ENCODE results near the gene VPS35L.

VPS35L gene

DNA sequence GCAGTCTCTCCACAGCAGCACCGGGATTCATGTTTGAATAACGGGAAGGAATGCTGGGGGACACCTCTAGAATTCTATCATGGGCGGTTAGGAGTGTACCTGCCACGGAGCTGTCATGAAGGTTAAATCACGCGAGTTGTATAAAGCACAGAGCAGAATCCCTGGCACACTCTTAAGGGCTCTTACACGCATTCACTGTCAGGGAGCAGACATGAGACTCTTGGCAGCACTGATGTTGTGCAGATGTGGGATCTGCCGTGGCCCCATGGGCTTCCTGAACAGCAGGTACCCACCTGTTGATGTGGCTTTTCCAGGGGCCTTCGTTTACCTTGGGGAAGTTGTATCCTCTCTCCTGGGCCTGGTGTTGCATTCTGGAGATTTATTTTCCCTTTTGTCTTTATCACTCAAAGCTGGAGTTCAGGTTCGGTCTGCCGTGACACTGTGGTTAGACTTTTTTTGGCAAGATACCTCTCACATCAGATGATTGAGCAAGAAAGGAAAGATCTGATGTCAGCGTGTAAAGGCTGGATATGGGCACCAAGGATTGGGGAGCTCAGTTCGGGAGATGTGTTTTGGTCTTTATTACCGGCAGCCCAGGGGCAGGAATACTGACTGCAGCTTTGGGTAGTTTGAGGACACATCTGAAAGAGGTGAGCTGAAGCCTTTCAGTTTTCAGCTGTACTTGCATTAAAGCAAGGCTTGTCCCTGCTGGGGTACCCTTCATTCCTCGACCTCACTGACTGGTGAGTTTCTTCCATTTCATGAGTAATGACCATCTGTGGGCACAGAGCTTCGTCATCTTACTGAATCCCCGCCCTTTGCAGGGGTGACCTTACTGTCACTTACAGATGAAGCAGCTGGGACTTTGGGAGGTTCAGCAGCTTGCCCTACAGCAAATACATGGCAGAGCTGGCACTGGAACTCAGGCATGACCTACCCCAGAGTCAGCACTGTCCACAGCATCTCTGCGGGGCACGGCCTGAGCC, 143.3 kb downstream of the VPS35L start:
- no peak for DNase-seq

DNA sequence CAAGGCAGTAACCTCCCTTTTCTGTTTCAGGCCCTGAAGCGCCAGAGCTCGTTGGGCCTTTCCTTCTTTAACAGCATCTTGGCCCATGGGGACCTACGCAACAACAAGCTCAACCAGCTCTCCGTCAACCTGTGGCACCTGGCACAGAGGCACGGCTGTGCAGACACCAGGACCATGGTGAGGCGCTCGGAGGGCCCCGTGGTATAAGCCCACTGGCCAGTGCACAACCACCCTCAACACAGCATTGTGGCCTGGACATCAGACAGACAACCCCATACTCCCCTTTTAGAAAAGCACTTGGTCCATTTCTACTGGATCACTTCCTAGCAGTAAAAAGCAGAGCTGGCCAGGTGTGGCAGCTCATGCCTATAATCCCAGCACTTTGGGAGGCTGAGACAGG, 144.0 kb downstream of the VPS35L start:
- DNase-seq = no peak

DNA sequence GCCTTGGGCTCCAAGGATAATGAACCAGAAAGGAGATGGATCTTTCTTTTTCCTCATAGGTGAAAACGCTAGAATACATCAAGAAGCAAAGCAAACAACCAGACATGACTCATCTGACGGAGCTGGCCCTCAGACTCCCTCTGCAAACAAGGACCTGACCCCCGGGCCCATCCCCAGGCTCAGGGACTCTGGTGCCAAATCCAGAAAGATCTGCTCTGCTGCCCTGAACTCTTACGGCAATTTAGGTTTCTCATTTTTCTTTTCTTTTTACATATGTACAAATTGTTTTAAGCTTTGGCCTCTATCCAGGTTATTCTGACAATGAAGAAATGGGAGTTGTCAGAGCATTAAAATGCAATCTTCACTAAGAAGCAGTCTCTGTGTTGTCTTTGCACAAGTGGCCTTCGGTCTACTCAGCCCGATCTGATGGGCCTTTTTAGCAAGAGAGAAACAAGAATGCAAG, 144.8 kb downstream of the VPS35L start:
- DNase-seq = no peak

DNA sequence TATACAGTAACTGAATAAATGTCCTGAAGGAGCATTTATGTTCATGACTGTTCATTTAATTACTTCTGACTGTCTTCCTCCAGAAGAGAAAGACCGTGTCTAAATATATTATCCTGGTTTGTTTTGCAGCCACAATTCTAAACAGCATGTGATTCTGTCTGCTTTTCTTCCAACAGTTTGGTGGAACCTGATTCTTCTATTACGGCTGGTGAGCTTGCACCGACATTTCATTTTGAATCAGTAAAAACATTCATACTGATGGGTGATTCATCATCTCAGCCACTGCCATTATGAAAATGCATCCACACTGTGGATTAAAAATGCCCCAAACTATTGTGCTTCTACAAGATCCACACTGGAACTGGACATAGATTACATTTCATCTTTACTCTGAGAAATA, 145.6 kb downstream of the VPS35L start:
- DNase-seq = no peak

DNA sequence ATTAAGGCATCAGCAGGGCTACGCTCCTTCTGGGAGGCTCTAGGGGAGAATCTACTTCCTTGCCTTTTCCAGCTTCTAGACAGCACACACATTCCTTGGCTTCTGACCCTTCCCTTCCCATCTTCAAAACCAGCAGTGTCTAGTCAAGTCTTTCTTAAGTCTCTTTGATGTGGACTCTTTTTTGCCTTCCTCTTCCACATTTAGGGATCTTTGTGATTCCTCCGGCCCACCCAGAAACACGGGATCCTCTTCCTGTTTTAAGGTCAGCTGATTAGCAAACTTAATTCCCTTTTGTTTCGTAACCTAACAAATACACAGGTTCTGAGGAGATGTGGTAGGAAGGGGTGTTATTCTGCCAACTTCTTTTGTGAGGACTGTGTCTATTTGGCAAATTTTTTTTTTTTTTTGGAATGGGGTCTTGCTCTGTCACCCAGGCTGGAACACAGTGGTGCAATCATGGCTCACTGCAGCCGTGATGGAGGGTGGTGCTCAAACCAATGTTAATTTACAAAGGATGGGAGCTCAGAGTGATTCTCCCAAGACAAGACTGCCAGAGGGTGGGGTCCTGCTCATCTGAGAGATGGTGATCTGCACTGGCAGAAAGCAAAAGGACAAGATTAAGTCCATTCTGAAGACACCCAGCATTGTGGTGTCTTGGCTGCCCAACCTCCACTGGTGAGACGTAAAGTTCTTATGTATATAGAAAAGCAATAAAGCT, 147.8 kb downstream of the VPS35L start:
- no peak for DNase-seq

DNA sequence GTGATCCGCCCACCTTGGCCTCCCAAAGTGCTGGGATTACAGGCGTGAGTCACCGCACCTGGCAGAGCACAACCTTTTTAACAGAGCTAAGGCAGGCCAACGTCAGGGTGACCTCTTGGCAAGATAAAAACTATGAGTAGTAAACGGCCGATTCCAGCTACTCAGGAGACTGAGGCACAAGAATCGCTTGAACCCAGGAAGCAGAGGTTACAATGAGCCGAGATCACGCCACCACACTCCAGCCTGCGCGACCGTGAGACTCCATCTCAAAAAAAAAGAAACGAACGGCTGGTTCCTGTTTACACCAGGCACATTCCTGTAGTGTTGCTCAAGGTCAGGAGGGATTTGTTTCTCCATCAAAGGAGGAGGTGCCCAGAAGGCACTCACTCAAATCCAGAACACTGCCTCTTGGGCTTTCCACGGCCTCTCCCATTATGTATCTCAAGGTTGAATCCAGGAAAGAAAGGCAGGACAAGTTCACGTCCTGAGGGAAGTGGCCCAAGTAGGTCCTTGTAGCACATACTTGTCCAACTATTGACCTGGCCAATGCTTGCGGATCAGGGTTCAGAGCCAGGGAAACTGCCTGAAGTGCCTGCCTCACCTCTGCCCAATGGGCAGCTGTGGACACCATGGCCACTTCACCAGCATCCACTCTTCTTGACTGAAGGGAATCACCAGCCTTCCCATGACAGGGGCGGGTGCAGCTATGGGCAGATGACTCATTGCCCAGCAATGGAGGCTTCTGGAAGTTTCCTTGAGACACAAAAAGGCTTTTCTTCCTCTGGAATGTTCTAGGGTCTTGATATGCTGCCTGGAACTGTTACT, 149.0 kb downstream of the VPS35L start:
- no peak for DNase-seq

DNA sequence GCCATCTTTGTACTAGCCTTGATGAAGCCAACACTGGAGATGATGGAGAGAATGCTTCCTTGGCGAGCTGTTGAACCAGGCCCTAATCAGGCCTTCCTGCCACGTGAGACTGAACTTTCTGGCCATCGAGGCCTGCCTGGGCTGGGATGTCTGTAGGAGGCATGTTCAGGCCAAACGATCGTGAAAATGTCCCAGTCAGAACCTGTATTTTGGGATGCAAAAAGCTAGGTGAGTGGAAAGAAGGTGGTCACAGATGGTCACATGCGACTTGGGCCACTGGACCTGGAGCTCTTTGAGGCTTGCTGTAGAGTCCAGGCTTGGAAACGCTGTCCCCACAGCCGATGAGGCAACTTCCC, 149.6 kb downstream of the VPS35L start:
- no peak for DNase-seq

DNA sequence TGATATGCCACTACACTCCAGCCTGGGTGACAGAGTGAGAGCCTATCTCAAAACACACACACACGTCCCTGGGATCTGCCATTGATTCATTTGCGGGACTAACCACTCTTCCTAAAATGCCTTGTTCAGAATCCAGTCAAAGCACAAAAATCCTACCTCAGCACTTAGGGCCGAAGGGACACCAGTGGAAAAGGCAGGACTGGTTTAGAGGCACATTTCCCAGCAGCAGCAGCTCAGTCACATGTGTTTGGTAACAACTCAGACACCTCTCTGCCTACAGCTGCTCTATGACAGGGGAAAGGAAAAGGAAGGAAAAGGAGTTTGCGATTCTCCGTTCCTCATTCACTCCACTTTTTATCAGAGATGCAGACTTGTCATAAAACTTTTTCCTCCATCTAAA, 150.3 kb downstream of the VPS35L start:
- DNase-seq = no peak

DNA sequence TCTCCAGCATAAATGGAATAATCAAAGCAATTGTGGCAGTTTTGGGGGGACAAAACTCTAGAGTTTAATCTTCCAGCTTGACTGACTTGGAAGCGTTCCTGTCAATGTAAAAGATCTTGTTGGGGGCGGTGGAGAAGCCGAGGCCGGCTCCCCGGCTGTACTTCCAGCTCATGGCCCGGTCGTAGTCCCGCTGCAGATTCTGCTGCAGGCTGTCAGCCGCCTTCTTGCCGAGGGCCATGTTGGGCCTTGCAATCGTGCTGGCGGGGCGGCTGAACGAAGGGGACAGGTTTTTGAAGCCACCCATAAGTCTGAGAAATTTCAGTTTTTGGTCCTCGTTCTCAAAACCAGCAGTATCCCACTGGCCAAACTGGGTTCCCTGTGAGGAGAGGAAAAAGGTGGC, 151.3 kb downstream of the VPS35L start:
- no peak for DNase-seq

DNA sequence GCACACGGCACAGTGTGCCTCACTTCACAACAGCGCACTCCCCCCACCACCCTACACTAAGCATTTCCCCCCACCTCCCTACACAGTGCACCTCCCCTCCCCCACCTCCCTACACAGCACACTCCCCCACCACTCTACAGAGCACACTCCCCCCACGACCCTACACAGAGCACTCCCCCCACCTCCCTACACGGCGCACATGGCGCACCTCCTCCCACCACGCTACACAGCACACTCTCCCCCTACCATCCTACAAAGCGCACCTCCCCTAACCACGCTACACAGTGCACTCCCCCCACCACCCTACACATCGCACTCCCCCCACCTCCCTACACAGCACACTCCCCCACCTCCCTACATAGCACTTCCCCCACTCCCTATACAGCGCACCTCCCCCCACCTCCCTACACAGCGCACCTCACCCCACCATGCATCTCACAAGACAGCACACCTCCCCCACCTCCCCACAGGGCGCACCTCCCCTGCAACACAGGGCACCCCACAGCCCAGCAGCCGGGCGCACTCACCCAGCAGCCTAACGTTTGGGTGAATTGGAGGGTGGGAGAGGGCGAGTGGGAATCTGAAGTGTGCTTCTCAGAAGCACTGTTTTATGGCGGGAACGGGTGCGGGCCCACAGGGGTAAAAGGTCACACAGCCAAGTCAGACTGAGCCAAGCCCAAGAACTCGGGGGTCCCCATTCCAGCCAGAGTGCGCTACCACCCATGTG, 152.2 kb downstream of the VPS35L start:
- no peak for DNase-seq

DNA sequence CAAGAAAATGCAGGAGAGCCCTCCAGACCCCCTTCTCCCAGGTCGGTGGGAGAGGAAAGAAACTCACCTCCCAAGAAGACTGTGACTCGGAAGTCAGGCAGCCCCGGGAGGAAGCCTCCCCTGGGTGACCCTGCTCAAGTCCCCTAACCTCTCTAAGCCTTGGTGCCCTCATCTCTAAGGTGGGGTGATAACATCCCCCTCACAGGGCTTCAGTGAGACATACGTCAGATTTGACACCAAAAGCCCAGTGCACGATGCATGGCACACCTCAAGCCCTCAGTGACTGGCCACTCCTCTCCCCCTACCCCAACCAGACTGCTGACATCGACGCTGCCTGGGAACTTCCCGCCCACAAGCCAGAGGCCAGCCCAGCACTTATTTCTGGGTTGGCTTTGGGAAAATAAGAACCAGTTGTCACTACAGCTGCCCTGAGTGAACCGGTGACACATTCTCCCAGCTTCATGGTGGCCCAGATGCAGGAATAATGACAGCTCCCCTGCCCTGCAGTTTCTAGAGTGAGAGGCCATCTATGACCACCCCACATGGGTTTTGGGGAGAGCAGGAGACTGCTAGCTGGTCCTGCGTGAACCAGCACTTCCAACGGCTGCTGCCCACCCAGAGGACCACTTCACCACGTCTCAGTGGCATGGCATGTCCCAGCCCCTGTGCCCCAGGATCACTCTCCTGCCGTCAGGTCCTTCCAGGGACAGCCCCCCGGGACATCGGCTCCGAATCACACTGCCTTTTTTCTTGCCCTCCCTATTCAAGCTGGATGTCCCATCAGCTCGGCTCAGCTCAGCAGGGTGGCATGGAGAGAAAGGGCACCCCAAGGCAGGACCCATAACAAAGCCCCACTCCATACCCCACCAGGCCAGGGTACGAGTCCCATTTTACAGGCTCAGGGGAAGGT, 153.0 kb downstream of the VPS35L start:
- no peak for DNase-seq

DNA sequence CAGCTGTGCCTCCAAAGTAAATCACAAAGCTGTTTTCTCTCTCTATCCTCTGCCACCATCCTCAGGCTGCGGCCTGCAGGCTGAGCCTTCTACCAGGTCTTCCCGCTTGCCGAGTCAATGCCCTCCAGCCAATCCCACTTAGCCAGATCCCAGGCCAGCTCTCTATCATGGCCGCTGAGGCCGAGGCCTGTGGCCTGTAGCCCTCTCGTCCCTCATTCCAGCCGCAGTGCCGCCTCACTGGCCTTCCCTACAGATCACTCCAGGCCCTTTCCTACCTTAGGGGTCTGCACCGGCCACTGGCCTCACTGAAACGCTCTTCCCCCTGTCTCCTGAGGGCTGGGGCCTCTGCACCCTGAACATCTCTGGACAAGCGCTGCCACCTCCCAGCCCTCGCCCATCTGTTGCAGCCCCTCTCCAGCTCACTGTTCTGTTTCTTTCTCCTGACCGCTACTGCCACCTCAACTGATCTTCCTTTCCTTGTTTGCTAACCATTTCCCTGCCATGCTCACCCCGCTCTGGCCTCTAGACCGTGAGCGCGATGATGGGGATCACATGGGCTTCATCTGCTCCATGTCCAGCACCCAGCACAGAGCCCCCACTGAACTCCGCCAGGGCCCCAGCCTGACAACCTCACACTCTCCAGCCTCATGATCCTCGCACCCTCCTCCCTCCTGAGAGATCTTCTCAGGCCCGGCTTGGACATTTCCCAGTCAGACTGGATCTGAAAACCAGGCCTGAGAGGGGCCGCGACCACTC, 154.1 kb downstream of the VPS35L start:
- DNase-seq = no peak

DNA sequence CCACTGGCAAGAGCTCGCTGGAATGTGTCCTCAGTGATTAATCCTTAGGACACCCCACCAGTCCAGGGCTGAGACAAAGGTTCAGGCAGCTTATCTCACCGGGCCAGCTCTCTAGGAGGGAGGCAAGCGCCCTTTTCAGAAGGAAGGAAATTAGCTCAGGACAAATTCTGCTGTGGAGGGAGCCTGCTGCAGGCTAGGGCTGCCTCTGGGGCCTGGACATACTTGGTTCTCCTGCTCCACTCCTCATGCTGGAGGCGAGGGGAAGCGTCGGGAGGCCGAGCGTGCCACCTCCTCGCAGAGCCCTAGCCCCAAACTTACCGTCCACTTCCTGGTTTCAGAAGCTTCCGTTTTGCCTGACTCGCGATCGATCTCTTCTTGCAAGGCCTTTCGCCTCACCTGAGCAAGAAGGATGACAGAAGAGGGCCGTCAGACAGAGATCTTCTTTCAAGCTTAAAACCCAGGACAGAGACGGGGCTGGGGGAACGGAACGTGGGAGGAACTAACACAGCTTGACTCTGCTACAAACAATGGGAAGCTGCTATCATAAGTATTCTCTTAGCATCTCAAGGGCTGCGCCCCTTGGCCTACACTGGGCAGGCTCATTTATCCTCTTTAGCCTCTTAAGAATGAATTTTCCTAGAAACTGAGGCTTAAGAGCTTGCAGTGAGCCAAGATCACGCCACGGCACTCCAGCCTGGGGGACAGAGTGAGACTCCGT, 154.8 kb downstream of the VPS35L start:
- DNase-seq = no peak

DNA sequence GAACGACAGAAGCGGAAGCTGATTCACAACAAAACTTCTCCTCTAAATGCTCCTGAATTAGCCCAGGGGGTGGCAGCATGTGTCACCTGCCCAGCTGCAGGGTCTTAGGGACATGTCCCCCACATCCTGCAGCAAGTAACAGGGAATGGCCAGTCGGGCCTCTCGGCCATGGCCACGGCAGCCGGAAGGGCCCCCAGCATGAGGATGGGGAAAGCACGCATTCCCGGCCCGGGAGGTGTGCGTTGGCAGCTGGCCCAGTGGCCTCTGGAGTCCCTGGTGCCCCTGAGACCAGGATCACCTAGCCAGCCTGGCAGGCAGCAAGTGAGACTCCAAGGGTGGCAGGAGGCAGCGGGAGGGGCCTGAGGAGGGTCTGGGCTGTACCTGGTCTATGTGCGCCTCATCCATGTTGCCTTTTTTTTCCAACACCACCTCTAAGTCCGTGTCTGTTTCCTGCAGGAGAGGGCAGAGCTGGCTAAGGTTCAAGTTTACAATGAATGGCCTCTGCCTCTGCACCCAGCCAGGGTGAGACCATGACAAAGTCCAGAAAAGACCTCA, 155.6 kb downstream of the VPS35L start:
- no peak for DNase-seq

DNA sequence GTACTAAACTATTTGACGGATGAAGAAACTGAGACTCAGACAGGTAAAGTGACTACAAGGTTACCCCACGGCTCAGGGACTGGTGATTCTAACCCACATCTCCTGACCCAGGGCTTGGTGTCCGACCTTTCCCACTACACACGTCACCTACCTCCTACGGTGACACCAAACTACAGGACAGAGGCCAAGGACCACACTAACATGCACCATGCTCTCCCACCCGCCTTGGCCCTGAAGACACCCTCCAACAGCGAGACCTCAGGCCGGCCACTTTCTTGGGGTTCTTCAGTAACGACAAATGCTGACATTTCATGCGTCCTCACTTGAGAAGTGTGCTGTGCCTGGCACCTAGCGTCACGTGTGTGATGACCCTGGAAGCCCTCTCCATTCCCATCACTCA, 156.1 kb downstream of the VPS35L start:
- no peak for DNase-seq

DNA sequence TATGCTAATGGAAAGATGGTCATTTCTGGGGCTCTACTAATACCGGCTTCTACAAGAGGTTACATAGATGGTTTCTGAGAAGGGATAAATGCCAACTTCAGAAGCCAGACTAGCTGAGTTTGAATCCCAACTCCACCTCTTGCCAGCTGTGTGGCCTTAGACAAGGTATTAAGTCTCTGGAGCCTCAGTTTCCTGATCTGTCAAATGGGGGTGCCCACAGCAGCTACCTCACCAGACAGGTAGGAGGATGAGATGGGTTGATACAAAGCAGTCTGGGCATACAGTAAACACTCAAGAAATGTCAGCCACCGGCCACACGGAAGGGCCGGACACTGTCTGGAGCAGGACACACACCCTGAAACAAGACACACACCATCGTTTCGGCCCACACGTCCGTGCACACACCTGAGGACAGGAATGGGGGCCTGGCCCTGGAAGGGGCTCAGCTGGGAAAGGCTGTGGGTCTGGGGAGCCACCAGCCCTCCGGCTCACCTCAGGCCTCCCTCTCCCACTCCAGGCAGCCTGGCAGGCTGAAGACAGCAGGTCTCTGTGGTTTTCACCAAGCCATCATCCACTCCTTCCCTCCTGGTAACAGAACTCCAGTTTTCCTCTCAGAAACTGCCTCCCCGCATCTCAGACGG, 157.0 kb downstream of the VPS35L start:
- DNase-seq = no peak

DNA sequence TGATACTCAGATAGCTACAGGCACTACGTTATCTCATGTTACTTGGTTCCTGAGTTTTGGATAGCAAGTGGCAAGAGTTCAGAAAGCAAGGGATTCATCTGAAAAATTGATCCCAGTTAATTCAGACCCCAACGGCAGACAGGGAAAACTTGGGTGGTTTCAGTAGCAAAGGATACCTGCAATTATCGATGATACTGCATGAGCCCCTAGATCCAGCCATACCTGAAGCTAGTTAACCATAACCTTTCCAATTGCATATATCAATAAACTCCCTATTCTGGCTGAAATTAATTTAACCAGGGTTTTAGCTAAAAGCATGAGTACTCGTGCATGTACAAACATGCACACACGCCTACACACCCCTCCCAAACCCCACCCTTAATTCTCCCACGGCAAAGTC, 158.2 kb downstream of the VPS35L start:
- DNase-seq = no peak

DNA sequence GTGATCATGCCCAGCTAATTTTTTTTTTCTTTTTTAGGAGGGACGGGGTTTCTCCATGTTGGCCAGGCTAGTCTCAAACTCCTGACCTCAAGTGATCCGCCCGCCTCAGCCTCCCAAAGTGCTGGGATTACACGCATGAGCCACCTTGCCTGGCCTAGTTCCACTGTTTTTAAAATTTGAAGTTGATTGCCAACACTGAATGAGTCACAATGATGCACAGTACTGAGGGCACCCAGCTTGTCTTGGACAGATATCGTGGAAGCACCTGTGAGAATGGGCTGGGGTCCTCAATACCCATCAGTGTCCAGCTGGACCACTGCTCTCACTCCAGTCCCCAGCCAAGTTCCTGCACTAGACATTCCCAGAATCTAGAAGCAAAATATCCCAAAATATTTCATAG, 160.1 kb downstream of the VPS35L start:
- no peak for DNase-seq

DNA sequence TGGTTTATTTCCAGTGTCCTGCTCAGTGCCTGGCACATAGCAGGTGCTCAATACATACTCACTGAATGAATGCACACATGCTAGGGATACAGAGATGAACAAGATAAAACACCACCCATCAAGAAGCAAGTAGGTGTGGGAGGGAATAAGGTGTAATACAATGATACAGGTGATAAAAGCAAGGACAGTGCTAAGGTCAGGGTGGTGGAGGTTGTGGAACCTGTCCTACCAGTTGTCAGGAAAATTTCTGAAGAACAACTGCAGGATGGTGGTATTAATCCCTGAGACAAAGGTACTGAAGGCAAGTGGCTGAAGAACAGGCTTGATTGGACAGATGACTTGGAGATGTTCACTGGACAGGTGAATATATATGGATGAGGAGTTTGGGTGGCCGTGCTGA, 160.7 kb downstream of the VPS35L start:
- DNase-seq = no peak
